Stomach (tissue), 4 donors: ENCODE results near the gene SERPINE1.

Experiments
- EP300 ChIP-seq: sonication (generic); formaldehyde crosslinking; IDR thresholded peaks from one replicate; pipeline ENCODE4 v1.6.1; 2017; ENCODE audit warnings: antibody characterized with exemption
- TF ChIP-seq, protein P1 (sequence below), 7 experiments: fragments of 450-650 bp in 4 of 7; fragments of 200-600 bp in 3 of 7; sonication (generic) in 3 of 7; IDR thresholded peaks; one replicate each; pipeline ENCODE4 v1.5.1; 2016 to 2019; ENCODE audit warnings: antibody characterized with exemption in 7 of 7, control low read depth in 2 of 7, mild to moderate bottlenecking in 1 of 7

- TF ChIP-seq, protein P1, sequence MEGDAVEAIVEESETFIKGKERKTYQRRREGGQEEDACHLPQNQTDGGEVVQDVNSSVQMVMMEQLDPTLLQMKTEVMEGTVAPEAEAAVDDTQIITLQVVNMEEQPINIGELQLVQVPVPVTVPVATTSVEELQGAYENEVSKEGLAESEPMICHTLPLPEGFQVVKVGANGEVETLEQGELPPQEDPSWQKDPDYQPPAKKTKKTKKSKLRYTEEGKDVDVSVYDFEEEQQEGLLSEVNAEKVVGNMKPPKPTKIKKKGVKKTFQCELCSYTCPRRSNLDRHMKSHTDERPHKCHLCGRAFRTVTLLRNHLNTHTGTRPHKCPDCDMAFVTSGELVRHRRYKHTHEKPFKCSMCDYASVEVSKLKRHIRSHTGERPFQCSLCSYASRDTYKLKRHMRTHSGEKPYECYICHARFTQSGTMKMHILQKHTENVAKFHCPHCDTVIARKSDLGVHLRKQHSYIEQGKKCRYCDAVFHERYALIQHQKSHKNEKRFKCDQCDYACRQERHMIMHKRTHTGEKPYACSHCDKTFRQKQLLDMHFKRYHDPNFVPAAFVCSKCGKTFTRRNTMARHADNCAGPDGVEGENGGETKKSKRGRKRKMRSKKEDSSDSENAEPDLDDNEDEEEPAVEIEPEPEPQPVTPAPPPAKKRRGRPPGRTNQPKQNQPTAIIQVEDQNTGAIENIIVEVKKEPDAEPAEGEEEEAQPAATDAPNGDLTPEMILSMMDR (IDR thresholded peaks at IDR 0.05), result no peak
- no peak for TF ChIP-seq EP300
Measured at GRCh38 chr7:101084865-101085161, 42.1 kb upstream of the SERPINE1 start.
